Esophagus muscularis mucosa (tissue), 4 donors: ENCODE measurements around the gene NAPB. TPM values are rescaled to one million over a fixed set of nuclear protein-coding genes. Genes with fewer than 3 reads are reported as not detected.

ENCODE experiments used
- DNase-seq: peaks from one replicate; pipeline ENCODE4 v3.0.0-alpha.2; 2017; ENCODE audit errors: extremely low spot score
- H3K27ac ChIP-seq, 4 donors: fragments of 200-600 bp; sonication (generic); replicated peaks in 1 of 4; 1 replicate in 3 of 4; 2 replicates in 1 of 4; pipeline ENCODE4 v1.5.1; 2016 to 2019; ENCODE audit warnings: mild to moderate bottlenecking in 1 of 4
- H3K27me3 ChIP-seq, 4 donors: fragments of 200-600 bp; sonication (generic); one replicate each; pipeline versions ENCODE4 v1.5.1 to v1.6.0; 2016 to 2019
- H3K36me3 ChIP-seq, 4 donors: fragments of 200-600 bp; sonication (generic); one replicate each; pipeline ENCODE4 v1.5.1; 2016 to 2019
- H3K4me1 ChIP-seq, 4 donors: fragments of 200-600 bp; sonication (generic); one replicate each; pipeline ENCODE4 v1.5.1; 2016 to 2019
- H3K4me3 ChIP-seq, 4 donors: fragments of 200-600 bp; sonication (generic); 1 replicate in 2 of 4; 2 replicates in 2 of 4; pipeline ENCODE4 v1.5.1; 2016 to 2019; ENCODE audit warnings: mild to moderate bottlenecking in 4 of 4, moderate library complexity in 1 of 4
- H3K9me3 ChIP-seq, 4 donors: fragments of 200-600 bp; sonication (generic); 1 replicate in 3 of 4; 2 replicates in 1 of 4; pipeline ENCODE4 v1.5.1; 2016 to 2019
- CTCF ChIP-seq, 3 experiments: fragments of 200-600 bp in 2 of 3; fragments of 450-650 bp in 1 of 3; sonication (generic) in 2 of 3; IDR thresholded peaks; one replicate each; pipeline ENCODE4 v1.5.1; 2017 to 2019; ENCODE audit warnings: antibody characterized with exemption in 3 of 3, mild to moderate bottlenecking in 2 of 3, moderate library complexity in 1 of 3
- EP300 ChIP-seq: sonication (generic); formaldehyde crosslinking; IDR thresholded peaks from one replicate; pipeline ENCODE4 v1.6.1; 2017; ENCODE audit warnings: antibody characterized with exemption
- POLR2A ChIP-seq: fragments of 450-650 bp; IDR thresholded peaks from one replicate; pipeline ENCODE4 v1.6.1; 2017; ENCODE audit warnings: antibody characterized with exemption, moderate library complexity, mild to moderate bottlenecking, low read depth
- POLR2AphosphoS5 ChIP-seq, 2 donors: sonication (generic); formaldehyde crosslinking; IDR thresholded peaks; one replicate each; pipeline ENCODE4 v1.6.1; 2017; ENCODE audit warnings: antibody characterized with exemption in 2 of 2
- WGBS: methylation state at CpG from one replicate; pipeline ENCODE4 v1.1.5; 2018; 5-methylcytosine and 5-hydroxymethylcytosine counted together
- intact Hi-C: fragments of 100-400 bp; cut with DNase I; formaldehyde crosslinking; loops from one replicate; pipeline ENCODE4 v1.15.1; 2023
- total RNA-seq, 4 donors: library from RNA; depleted of rRNA; stranded (reverse); fragments of >200 nt; gene quantifications; one replicate each; pipeline versions ENCODE4 v1.1.0 to v1.2.1, GENCODE V29; 2016

Gene NAPB
- total RNA-seq, 4 donors from 2014 or later: 13.7 to 18.7 (median 15.2) TPM

GRCh38 chr20:23370274-23370673, 51.0 kb downstream of the NAPB start:
- Histone ChIP-seq H3K4me1 (peaks cover 28 to 34% (median 34%) of the 10 kb centered on the region in 4 donors), H3K27ac (no peak overlapping the region), H3K4me3 (no peak overlapping the region), H3K27me3 (no peaks in the 10 kb centered on the region), H3K9me3 (no peaks in the 10 kb centered on the region), H3K36me3 (peaks cover 38 to 88% (median 68%) of the 10 kb centered on the region in 4 donors)
- WGBS: 100% methylated on average over 2 of the region's 5 CpGs
- no peak for TF ChIP-seq POLR2AphosphoS5 (IDR thresholded peaks at IDR 0.05)
- TF ChIP-seq POLR2A: no peak
- no peak for TF ChIP-seq CTCF (IDR thresholded peaks at IDR 0.05)
- TF ChIP-seq EP300: no peak
- DNase-seq: no peak
- intact Hi-C loops: no loop called here

- Histone ChIP-seq H3K27me3 (no peaks in the 10 kb centered on the region), H3K4me3 (no peak overlapping the region), H3K36me3 (peaks cover 45 to 88% (median 71%) of the 10 kb centered on the region in 4 donors), H3K9me3 (no peaks in the 10 kb centered on the region), H3K27ac (no peak overlapping the region), H3K4me1 (peaks cover 28 to 45% (median 39%) of the 10 kb centered on the region in 4 donors)
- 94% methylated on average over 14 of the region's 14 CpGs for WGBS
- intact Hi-C loops: loop anchor here (5.0 kb wide), 1 partner anchor 48 kb away; no protein-coding TSS in a partner anchor
- no peak for TF ChIP-seq POLR2A
- DNase-seq: no peak
Measured at GRCh38 chr20:23369072-23369823, 52.0 kb downstream of the NAPB start.

DNA sequence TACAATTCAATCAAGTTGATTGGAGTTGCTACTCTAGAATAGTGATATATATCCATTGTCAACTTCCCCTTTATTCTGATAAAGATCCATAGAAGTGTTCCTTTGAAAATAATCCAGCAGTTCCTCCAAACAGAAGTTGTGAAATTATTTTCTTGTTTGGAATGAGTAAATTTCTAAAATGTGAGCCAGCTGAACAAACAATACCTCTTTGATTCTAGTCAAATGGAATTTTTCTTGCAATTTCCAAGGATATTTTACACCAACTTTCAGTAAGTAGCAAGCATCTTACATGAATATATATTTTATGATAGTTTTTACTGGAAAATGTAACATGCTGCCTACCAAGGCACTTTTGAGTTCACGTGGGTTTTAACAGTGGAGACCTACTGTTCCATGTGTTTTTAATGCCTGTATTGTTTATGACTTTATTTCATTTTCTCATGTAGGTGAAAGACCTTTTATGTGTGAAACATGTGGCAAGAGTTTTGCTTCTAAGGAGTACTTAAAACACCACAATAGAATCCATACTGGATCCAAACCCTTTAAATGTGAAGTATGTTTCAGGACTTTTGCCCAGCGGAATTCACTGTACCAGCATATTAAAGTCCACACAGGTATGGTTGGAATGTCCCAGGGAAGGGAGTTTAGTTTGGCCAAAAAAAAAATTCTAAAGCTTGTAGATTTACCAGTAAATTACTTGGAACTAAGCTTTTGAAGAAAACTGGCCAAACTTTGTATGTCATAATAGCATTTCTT, 52.8 kb downstream of the NAPB start:
- WGBS: 94% methylated on average over 2 of the region's 2 CpGs
- Histone ChIP-seq H3K9me3 (no peaks in the 10 kb centered on the region), H3K36me3 (peaks cover 45 to 81% (median 65%) of the 10 kb centered on the region in 4 donors), H3K27ac (no peak overlapping the region), H3K4me1 (peaks cover 32 to 51% (median 43%) of the 10 kb centered on the region in 4 donors), H3K4me3 (no peak overlapping the region), H3K27me3 (no peaks in the 10 kb centered on the region)
- DNase-seq: no peak
- TF ChIP-seq POLR2A (no peak), POLR2AphosphoS5 (IDR thresholded peaks at IDR 0.05) (no peak)
- intact Hi-C loops: loop anchor here (5.0 kb wide), 1 partner anchor 49 kb away; no protein-coding TSS in a partner anchor

DNA sequence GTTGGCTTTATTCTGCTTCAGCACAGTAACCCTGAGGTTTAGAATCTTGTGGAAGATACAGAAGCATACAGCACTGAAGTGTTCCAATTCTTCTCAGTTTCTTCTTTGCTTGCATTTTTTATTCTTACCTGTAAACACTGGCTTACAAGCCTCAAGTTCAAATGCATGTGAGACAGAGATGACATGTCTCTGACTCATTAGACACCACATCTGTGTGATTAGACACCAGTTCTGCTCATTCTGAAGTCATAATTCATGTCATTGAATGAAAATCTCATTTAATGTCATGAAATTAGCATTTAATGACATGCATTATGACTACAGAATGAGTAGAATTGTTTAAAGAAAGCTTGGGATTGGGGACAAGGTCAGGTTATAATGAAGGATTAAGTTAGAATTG, 53.5 kb downstream of the NAPB start:
- H3K4me3 ChIP-seq: no peak overlapping the region
- H3K36me3 ChIP-seq: peaks cover 39 to 74% (median 58%) of the 10 kb centered on the region in 4 donors
- DNase-seq: no peak
- H3K27me3 ChIP-seq: no peaks in the 10 kb centered on the region
- intact Hi-C loops: loop anchor here (5.0 kb wide), 1 partner anchor 50 kb away; no protein-coding TSS in a partner anchor
- peaks cover 39 to 58% (median 50%) of the 10 kb centered on the region in 4 donors for H3K4me1 ChIP-seq
- no peaks in the 10 kb centered on the region for H3K9me3 ChIP-seq
- no peak for TF ChIP-seq EP300
- TF ChIP-seq POLR2AphosphoS5 (IDR thresholded peaks at IDR 0.05): no peak
- no peak for TF ChIP-seq CTCF (IDR thresholded peaks at IDR 0.05)
- TF ChIP-seq POLR2A: no peak
- H3K27ac ChIP-seq: no peak overlapping the region

DNA sequence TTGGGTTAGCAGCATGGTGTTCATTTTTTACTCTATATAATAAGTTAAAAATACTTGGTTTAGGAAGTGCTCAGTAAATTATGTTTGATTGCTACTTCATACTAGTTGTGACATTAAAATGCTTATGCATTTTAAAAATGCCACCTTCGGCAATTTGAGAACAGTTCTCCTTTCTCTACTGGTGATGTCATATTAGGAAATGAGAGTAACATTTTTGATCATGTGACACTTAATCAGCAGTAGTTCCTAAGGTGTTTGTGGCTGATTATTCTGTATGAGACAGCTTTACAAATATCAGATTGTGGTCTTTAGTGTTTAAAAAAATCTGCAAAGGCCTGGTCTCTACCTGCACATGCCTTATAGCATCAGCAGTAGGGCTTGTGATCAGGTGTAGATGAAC, 54.9 kb downstream of the NAPB start:
- DNase-seq: no peak
- Histone ChIP-seq H3K4me3 (no peak overlapping the region), H3K27me3 (no peaks in the 10 kb centered on the region), H3K36me3 (peaks cover 32 to 60% (median 44%) of the 10 kb centered on the region in 4 donors), H3K27ac (peak overlapping the region in 2 of 4 donors; percentile 2 to 24), H3K4me1 (peaks cover 41 to 60% (median 53%) of the 10 kb centered on the region in 4 donors), H3K9me3 (no peaks in the 10 kb centered on the region)
- no peak for TF ChIP-seq POLR2AphosphoS5 (IDR thresholded peaks at IDR 0.05)
- TF ChIP-seq CTCF (IDR thresholded peaks at IDR 0.05): no peak
- no peak for TF ChIP-seq EP300
- no peak for TF ChIP-seq POLR2A
- intact Hi-C loops: loop anchor here (5.0 kb wide), 1 partner anchor 51 kb away; no protein-coding TSS in a partner anchor
- WGBS: 63% methylated on average over 1 of the region's 1 CpG
